HepG2 (cell line): ENCODE measurements around the gene CPNE1. TPM values are rescaled to one million over a fixed set of nuclear protein-coding genes. Genes with fewer than 3 reads are reported as not detected.
A peak's percentile ranks its signal among the peaks of the same experiment; 100 is the strongest.

Experiments used
- ATAC-seq: fragments of 200-7000 bp; cut with Tn5 transposase; 3 replicates; pipeline ENCODE4 v1.9.1; 2020; ENCODE audit warnings: mild to moderate bottlenecking, moderate library complexity
- BruUV-seq: library from RNA; stranded (reverse); fragments of 400-500 nt; replicated peaks from 2 replicates; lab custom pipeline; 2021; lab: Mats Ljungman, UMichigan
- CTCF ChIA-PET: fragments of 300-600 bp; formaldehyde crosslinking; extraction: SDS; loops from one replicate; lab custom pipeline; 2021; ENCODE audit warnings: low total read pairs, inconsistent platforms, low intra/inter-chr PET ratio; lab: Yijun Ruan, JAX
- POLR2A ChIA-PET: fragments of 350-600 bp; sonication (Branson Sonifier 250); formaldehyde crosslinking; loops from one replicate; lab custom pipeline; 2020; ENCODE audit warnings: antibody characterized with exemption, inconsistent platforms; lab: Yijun Ruan, JAX
- DNase-seq: peaks from one replicate; pipeline ENCODE4 v3.0.0-alpha.2; 2015; ENCODE audit warnings: low spot score
- FAIRE-seq: peaks from 3 replicates; lab custom pipeline; 2011; peaks lifted over from hg19 to GRCh38; lab: Jason Lieb, UNC
- H2AFZ ChIP-seq: one replicate; pipeline ENCODE4 v1.6.1; 2011; ENCODE audit warnings: low read length, inconsistent platforms
- H3K27ac ChIP-seq: fragments of 300-600 bp; 3 replicates; pipeline ENCODE4 v1.8.0; 2011; ENCODE audit warnings: mixed run types, mild to moderate bottlenecking, mixed read lengths, low read length, inconsistent platforms; ENCODE audit not compliant: insufficient read depth; ENCODE audit errors: extremely low read length
- H3K27me3 ChIP-seq, 2 experiments: fragments of 200-600 bp in 1 of 2; 2 replicates in 1 of 2; 3 replicates in 1 of 2; pipeline versions ENCODE4 v1.6.0 to v1.8.0; 2011; ENCODE audit warnings: low read length in 2 of 2, mild to moderate bottlenecking in 2 of 2, moderate library complexity in 2 of 2, inconsistent platforms in 1 of 2; ENCODE audit not compliant: insufficient read depth in 2 of 2, control insufficient read depth in 1 of 2
- H3K36me3 ChIP-seq, 2 experiments: fragments of 200-600 bp in 1 of 2; replicated peaks in 1 of 2; 2 replicates in 1 of 2; 3 replicates in 1 of 2; pipeline versions ENCODE4 v1.5.1 to v1.8.0; 2011; ENCODE audit warnings: low read length in 2 of 2, inconsistent platforms in 1 of 2; ENCODE audit not compliant: insufficient read depth in 2 of 2, control insufficient read depth in 1 of 2
- H3K4me1 ChIP-seq: 2 replicates; pipeline ENCODE4 v1.5.1; 2012; ENCODE audit warnings: low read length, inconsistent platforms; ENCODE audit not compliant: insufficient read depth
- H3K4me2 ChIP-seq: 2 replicates; pipeline ENCODE4 v1.6.0; 2011; ENCODE audit warnings: low read depth, low read length, inconsistent platforms
- H3K4me3 ChIP-seq, 3 experiments: fragments of 200-600 bp in 1 of 3; sonication (generic), shearing (Covaris generic) in 1 of 3; replicated peaks in 1 of 3; 2 replicates each; pipeline ENCODE4 v1.5.1; 2011 to 2016; ENCODE audit warnings: low read length in 3 of 3, inconsistent platforms in 2 of 3, low read depth in 2 of 3, mild to moderate bottlenecking in 2 of 3, control low read depth in 1 of 3, mixed read lengths in 1 of 3; ENCODE audit not compliant: insufficient read depth in 1 of 3
- H3K79me2 ChIP-seq: one replicate; pipeline ENCODE4 v1.6.1; 2011; ENCODE audit warnings: low read length, inconsistent platforms; ENCODE audit not compliant: insufficient read depth
- H3K9ac ChIP-seq: 2 replicates; pipeline ENCODE4 v1.6.0; 2011; ENCODE audit warnings: mild to moderate bottlenecking, low read depth, low read length, inconsistent platforms; ENCODE audit not compliant: insufficient read depth
- H3K9me3 ChIP-seq: 2 replicates; pipeline ENCODE4 v1.5.1; 2012; ENCODE audit warnings: mild to moderate bottlenecking, low read length
- H4K20me1 ChIP-seq: 2 replicates; pipeline ENCODE4 v1.6.0; 2011; ENCODE audit warnings: inconsistent platforms, mild to moderate bottlenecking, low read length, moderate library complexity; ENCODE audit not compliant: insufficient read depth
- ARID5B ChIP-seq: IDR thresholded peaks from 2 replicates; pipeline ENCODE4 v1.4.0; 2020; ENCODE audit warnings: mild to moderate bottlenecking, missing genetic modification reagents
- CSRNP1 ChIP-seq: sonication (generic); formaldehyde crosslinking; IDR thresholded peaks from 2 replicates; pipeline ENCODE4 v1.8.1; 2023; ENCODE audit warnings: mild to moderate bottlenecking, missing genetic modification reagents
- DMAP1 ChIP-seq: IDR thresholded peaks from 2 replicates; pipeline ENCODE4 v1.6.1; 2016
- HNRNPK ChIP-seq: fragments of 200-400 bp; formaldehyde crosslinking; IDR thresholded peaks from 2 replicates; pipeline ENCODE4 v1.6.1; 2018; ENCODE audit warnings: low read length, low read depth, moderate library complexity, mild to moderate bottlenecking; ENCODE audit not compliant: poor library complexity, severe bottlenecking
- KAT8 ChIP-seq: IDR thresholded peaks from 2 replicates; pipeline ENCODE4 v1.6.1; 2016; ENCODE audit warnings: missing genetic modification reagents, missing compliant biosample characterization
- PCBP2 ChIP-seq: fragments of 200-400 bp; formaldehyde crosslinking; optimal IDR thresholded peaks from 2 replicates; pipeline ENCODE3; 2018; ENCODE audit warnings: low read length, low read depth; ENCODE audit not compliant: poor library complexity, severe bottlenecking
- TRIM22 ChIP-seq: fragments of 450-650 bp; IDR thresholded peaks from 2 replicates; pipeline ENCODE4 v1.6.1; 2017
- YEATS4 ChIP-seq: sonication (generic); formaldehyde crosslinking; IDR thresholded peaks from 2 replicates; pipeline ENCODE4 v1.4.0; 2020; ENCODE audit warnings: missing genetic modification reagents, borderline replicate concordance
- ZNF235 ChIP-seq: sonication (generic); formaldehyde crosslinking; IDR thresholded peaks from 2 replicates; pipeline ENCODE4 v1.8.1; 2023; ENCODE audit warnings: mild to moderate bottlenecking, missing genetic modification reagents, borderline replicate concordance
- ZNF263 ChIP-seq: sonication (generic); formaldehyde crosslinking; IDR thresholded peaks from 2 replicates; pipeline ENCODE4 v1.4.0; 2020; ENCODE audit warnings: missing genetic modification reagents
- ZNF720 ChIP-seq: sonication (generic); formaldehyde crosslinking; IDR thresholded peaks from 2 replicates; pipeline ENCODE4 v1.4.0; 2020; ENCODE audit warnings: missing genetic modification reagents
- WGBS: methylation state at CpG from one replicate; pipeline ENCODE4 v1.1.6; 2017; ENCODE audit warnings: low lambda C conversion rate; 5-methylcytosine and 5-hydroxymethylcytosine counted together
- in situ Hi-C: cut with HindIII; loops from 2 replicates; pipeline ENCODE4 v1.10.0; 2017; ENCODE audit warnings: low pct_unique_long_range_greater_than_20kb; ENCODE audit not compliant: extremely low pct_ligation_motif_present
- intact Hi-C: fragments of 100-400 bp; cut with micrococcal nuclease; formaldehyde crosslinking; loops from one replicate; pipeline ENCODE4 v1.10.0; 2022; ENCODE audit not compliant: unreplicated experiment
- polyA plus RNA-seq, 8 experiments: library from polyadenylated mRNA; depleted of rRNA in 3 of 8; stranded (reverse) in 7 of 8; unstranded in 1 of 8; fragments of >200 nt; fragmentation: Illumina TruSeq in 4 of 8; extraction: Trizol in 4 of 8; gene quantifications; 2 replicates each; pipeline versions ENCODE4 v1.2.1 to v1.2.3, GENCODE V29; 2011 to 2016; ENCODE audit warnings: low read depth in 4 of 8, missing spikeins in 1 of 8, mixed read lengths in 1 of 8; ENCODE audit not compliant: insufficient read depth in 1 of 8
- total RNA-seq, 5 experiments: library from RNA; depleted of rRNA; stranded (reverse); fragments of >200 nt; fragmentation: Illumina TruSeq; extraction: Trizol; gene quantifications; 2 replicates each; pipeline ENCODE4 v1.2.3, GENCODE V29; 2016; ENCODE audit warnings: low read depth in 1 of 5

CPNE1 gene
- total and polyA plus RNA-seq, 2 of the 13 experiments (the other 11 are each of a cell fraction or from before 2014, with no cell fraction given) = 408 to 431 TPM

GRCh38 chr20:35680452-35681183, 15.9 kb upstream of the CPNE1 start:
- Histone ChIP-seq H3K27me3 (no peaks in the 10 kb centered on the region), H3K79me2 (no peaks in the 10 kb centered on the region), H2AFZ (no peak overlapping the region), H3K36me3 (peaks cover 3 to 10% of the 10 kb centered on the region in 2 experiments; a peak in 3 of 5 replicates), H3K4me1 (no peaks in the 10 kb centered on the region), H3K9ac (no peak overlapping the region), H3K9me3 (no peaks in the 10 kb centered on the region), H3K27ac (no peak overlapping the region), H4K20me1 (no peaks in the 10 kb centered on the region), H3K4me2 (no peak overlapping the region)
- DNase-seq (no peak), ATAC-seq (no peak), FAIRE-seq (no peak)
- in situ Hi-C loops = no loop called here
- POLR2A ChIA-PET = no interaction called here
- CTCF ChIA-PET = no interaction called here
- intact Hi-C loops = no loop called here
- no TSS peak for BruUV-seq
- 95% methylated on average over 4 of the region's 4 CpGs for whole genome bisulfite sequencing
- TF ChIP-seq DMAP1 (CRISPR knock-in tag) = no peak
- peak; percentile 60 for TF ChIP-seq PCBP2
- TF ChIP-seq KAT8 = no peak
- TF ChIP-seq CSRNP1 (CRISPR knock-in tag) = no peak
- peak; percentile 92 for TF ChIP-seq HNRNPK
- TF ChIP-seq, all 625 proteins: peak for 2
- no peak overlapping the region for H3K4me3 ChIP-seq

- ChIA-PET CTCF (no interaction called here), POLR2A (interaction anchor here (1.3 to 1.6 kb wide), 2 partner anchors 11 to 28 kb away, joined by 3 to 6 read pairs; partner anchors contain the start of genes CPNE1 and RBM12)
- no peak overlapping the region for H3K27ac ChIP-seq
- no peak overlapping the region for H2AFZ ChIP-seq
- ATAC-seq = no peak
- no peak overlapping the region for H3K4me2 ChIP-seq
- in situ Hi-C loops = no loop called here
- 97% methylated on average over 8 of the region's 8 CpGs for WGBS
- BruUV-seq = no TSS peak
- intact Hi-C loops = no loop called here
- peaks cover 19 to 39% of the 10 kb centered on the region in 2 experiments for H3K36me3 ChIP-seq
- no peaks in the 10 kb centered on the region for H4K20me1 ChIP-seq
- H3K4me1 ChIP-seq = no peaks in the 10 kb centered on the region
- no peaks in the 10 kb centered on the region for H3K27me3 ChIP-seq
- H3K9ac ChIP-seq = no peak overlapping the region
- no peaks in the 10 kb centered on the region for H3K9me3 ChIP-seq
- no peak overlapping the region for H3K4me3 ChIP-seq
- DNase-seq = no peak
- no peaks in the 10 kb centered on the region for H3K79me2 ChIP-seq
- no peak for FAIRE-seq
- TF ChIP-seq TRIM22 = no peak
- no peak for TF ChIP-seq YEATS4
- no peak for TF ChIP-seq ZNF263 (CRISPR knock-in tag)
- TF ChIP-seq ZNF720 (CRISPR knock-in tag) = no peak
- TF ChIP-seq ZNF235 (CRISPR knock-in tag) = no peak
- TF ChIP-seq ARID5B (CRISPR knock-in tag) = no peak
Measured at GRCh38 chr20:35674921-35675320, 10.2 kb upstream of the CPNE1 start.
